Measurements from ENCODE around the gene PCDHA9.
"Not testable (repeated sequence)": the region's sequence is repeated elsewhere in the genome, so short reads cannot be mapped to it uniquely, and the experiment has no call there.

PCDHA9 gene, protein sequence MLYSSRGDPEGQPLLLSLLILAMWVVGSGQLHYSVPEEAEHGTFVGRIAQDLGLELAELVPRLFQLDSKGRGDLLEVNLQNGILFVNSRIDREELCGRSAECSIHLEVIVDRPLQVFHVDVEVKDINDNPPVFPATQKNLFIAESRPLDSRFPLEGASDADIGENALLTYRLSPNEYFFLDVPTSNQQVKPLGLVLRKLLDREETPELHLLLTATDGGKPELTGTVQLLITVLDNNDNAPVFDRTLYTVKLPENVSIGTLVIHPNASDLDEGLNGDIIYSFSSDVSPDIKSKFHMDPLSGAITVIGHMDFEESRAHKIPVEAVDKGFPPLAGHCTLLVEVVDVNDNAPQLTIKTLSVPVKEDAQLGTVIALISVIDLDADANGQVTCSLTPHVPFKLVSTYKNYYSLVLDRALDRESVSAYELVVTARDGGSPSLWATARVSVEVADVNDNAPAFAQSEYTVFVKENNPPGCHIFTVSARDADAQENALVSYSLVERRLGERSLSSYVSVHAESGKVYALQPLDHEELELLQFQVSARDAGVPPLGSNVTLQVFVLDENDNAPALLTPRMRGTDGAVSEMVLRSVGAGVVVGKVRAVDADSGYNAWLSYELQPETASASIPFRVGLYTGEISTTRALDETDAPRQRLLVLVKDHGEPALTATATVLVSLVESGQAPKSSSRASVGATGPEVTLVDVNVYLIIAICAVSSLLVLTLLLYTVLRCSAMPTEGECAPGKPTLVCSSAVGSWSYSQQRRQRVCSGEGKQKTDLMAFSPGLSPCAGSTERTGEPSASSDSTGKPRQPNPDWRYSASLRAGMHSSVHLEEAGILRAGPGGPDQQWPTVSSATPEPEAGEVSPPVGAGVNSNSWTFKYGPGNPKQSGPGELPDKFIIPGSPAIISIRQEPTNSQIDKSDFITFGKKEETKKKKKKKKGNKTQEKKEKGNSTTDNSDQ

DNA sequence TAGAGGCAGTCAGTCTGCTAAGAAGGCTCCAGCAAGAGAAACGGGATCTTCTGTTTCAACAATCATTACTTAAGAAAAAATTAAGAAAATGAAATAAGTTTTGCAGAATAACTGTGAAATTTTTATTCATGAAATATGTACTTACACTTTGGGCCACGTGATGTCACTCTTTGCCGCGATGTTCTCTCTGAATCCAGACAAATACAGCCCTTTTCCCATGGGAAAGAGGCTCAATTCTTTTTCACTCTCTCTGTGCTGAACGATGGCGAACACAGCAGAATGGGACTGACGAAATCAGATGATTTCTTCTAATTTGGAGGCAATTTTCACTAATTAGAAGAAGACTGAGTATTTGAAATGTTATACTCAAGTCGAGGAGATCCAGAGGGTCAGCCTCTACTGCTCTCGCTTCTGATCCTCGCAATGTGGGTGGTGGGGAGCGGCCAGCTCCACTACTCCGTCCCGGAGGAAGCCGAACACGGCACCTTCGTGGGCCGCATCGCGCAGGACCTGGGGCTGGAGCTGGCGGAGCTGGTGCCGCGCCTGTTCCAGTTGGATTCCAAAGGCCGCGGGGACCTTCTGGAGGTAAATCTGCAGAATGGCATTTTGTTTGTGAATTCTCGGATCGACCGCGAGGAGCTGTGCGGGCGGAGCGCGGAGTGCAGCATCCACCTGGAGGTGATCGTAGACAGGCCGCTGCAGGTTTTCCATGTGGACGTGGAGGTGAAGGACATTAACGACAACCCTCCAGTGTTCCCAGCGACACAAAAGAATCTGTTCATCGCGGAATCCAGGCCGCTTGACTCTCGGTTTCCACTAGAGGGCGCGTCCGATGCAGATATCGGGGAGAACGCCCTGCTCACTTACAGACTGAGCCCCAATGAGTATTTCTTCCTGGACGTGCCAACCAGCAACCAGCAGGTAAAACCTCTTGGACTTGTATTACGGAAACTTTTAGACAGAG is at the start of gene PCDHA9:
PCDHA9 (plus strand) TSS at position 244 of the 964 bp plus-strand sequence; CDS start at position 358, 114 bp downstream.
- H3K27me3 Mint-ChIP-seq, result peaks cover 15% of the 10 kb centered on the region
- not testable (repeated sequence) for H3K9me3 Mint-ChIP-seq, H3K4me3 Mint-ChIP-seq, H3K27ac Mint-ChIP-seq, H3K4me1 Mint-ChIP-seq, ATAC-seq, DNase-seq

DNA sequence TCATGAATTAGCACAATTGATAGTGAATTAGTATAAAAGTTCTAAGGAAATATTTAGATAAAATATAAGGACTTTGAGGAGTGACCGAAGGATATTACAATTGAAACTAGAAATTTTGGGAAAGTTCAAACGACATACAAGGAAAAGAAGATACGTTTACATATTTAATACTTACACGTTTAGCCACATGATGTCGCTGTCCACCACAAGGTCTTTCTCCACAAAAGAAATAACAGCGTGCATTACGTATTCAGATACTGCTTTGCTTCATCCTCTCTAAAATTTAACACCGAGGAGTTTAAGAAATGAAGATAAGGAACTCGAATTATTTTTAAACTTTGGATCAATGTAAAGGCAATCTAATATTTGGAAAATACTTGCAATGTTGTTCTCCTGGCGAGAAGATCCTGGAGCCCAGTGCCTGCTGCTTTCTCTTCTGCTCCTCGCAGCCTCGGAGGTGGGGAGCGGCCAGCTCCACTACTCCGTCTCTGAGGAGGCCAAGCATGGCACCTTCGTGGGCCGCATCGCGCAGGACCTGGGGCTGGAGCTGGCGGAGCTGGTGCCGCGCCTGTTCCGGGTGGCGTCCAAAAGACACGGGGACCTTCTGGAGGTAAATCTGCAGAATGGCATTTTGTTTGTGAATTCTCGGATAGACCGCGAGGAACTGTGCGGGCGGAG is 47.2 kb upstream of the PCDHA9 start, which contains the start of gene PCDHA3:
PCDHA3 (plus strand) TSS at position 242 of the 678 bp plus-strand sequence.
- H3K27ac Mint-ChIP-seq, result no peak within 1 kb of the TSS
- DNase-seq (no peak), ATAC-seq (no peak)
- H3K27me3 Mint-ChIP-seq, result peaks cover 9% of the 10 kb centered on the region
- no peak within 1 kb of the TSS for H3K4me3 Mint-ChIP-seq
- H3K9me3 Mint-ChIP-seq, result peaks cover 13 to 14% of the 10 kb centered on the region in 2 donors
- no peaks in the 10 kb centered on the region for H3K4me1 Mint-ChIP-seq

DNA sequence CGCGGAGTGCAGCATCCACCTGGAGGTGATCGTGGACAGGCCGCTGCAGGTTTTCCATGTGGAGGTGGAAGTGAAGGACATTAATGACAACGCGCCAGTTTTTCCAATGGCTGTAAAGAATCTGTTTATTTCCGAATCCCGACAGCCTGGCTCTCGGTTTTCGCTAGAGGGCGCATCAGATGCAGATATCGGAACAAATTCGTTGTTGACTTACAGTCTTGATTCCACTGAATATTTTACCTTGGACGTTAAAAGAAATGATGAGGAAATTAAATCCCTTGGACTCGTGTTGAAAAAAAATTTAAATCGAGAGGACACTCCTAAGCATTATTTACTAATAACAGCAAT is 46.7 kb upstream of the PCDHA9 start:
- ATAC-seq, result no peak
- Mint-ChIP-seq H3K27ac (no peak overlapping the region), H3K4me3 (no peak overlapping the region), H3K27me3 (peaks cover 9% of the 10 kb centered on the region), H3K4me1 (no peaks in the 10 kb centered on the region), H3K9me3 (peaks cover 13 to 14% of the 10 kb centered on the region in 2 donors)
- DNase-seq, result no peak

DNA sequence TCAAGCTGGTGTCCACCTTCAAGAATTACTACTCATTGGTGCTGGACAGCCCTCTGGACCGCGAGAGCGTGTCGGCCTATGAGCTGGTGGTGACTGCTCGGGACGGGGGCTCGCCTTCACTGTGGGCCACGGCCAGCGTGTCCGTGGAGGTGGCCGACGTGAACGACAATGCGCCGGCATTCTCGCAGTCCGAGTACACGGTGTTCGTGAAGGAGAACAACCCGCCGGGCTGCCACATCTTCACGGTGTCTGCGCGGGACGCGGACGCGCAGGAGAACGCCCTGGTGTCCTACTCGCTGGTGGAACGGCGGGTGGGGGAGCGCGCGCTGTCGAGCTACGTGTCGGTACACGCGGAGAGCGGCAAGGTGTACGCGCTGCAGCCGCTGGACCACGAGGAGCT is 45.8 kb upstream of the PCDHA9 start:
- ATAC-seq, H3K4me1 Mint-ChIP-seq, DNase-seq, H3K27me3 Mint-ChIP-seq, H3K27ac Mint-ChIP-seq, H3K4me3 Mint-ChIP-seq: not testable (repeated sequence)
- peaks cover 13 to 14% of the 10 kb centered on the region in 2 donors for H3K9me3 Mint-ChIP-seq

DNA sequence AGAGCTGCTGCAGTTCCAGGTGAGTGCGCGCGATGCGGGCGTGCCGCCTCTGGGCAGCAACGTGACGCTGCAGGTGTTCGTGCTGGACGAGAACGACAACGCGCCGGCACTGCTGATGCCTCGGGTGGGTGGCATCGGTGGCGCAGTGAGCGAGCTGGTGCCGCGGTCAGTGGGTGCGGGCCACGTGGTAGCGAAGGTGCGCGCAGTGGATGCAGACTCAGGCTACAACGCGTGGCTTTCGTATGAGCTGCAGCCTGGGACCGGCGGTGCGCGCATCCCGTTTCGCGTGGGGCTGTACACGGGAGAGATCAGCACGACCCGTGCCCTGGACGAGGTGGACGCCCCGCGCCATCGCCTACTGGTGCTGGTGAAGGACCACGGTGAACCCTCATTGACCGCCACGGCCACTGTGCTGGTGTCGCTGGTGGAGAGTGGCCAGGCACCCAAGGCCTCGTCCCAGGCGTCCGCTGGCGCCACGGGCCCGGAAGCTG is 45.4 kb upstream of the PCDHA9 start:
- DNase-seq (no peak), ATAC-seq (no peak)
- Mint-ChIP-seq H3K27ac (no peak overlapping the region), H3K4me3 (no peak overlapping the region), H3K27me3 (peaks cover 9% of the 10 kb centered on the region), H3K9me3 (peaks cover 13 to 14% of the 10 kb centered on the region in 2 donors), H3K4me1 (no peaks in the 10 kb centered on the region)

DNA sequence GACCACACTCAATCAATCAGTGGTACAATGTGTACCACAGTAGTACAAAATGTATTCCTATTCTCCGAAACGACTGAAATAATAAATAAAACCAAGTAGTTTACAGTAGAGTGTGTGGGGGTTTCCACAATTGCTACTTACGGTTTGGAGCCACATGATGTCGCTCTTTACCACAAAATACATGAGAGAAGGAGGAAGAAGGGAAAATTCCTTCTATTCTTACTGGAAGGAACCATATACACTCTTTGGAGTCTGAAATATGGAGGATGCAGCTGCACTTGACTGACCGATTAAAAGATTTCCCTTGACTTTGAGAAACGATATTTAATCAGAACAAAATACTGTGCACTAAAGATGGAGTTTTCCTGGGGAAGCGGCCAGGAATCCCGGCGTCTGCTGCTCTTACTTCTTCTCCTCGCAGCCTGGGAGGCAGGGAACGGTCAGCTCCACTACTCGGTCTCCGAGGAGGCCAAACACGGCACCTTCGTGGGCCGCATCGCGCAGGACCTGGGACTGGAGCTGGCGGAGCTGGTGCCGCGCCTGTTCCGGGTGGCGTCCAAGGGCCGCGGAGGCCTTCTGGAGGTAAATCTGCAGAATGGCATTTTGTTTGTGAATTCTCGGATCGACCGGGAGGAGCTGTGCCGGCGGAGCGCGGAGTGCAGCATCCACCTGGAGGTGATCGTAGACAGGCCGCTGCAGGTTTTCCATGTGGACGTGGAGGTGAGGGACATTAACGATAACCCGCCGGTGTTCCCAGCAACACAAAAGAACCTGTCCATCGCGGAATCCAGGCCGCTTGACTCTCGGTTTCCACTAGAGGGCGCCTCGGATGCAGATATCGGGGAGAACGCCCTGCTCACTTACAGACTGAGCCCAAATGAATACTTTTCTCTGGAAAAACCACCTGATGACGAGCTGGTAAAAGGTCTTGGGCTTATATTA is 41.1 kb upstream of the PCDHA9 start, which contains the start of gene PCDHA4:
PCDHA4 (plus strand) TSS at position 235 of the 942 bp plus-strand sequence.
- Mint-ChIP-seq H3K27me3 (peaks cover 9% of the 10 kb centered on the region), H3K9me3 (peaks cover 9 to 48% of the 10 kb centered on the region in 2 donors), H3K4me1 (no peaks in the 10 kb centered on the region), H3K4me3 (no peak within 1 kb of the TSS), H3K27ac (no peak within 1 kb of the TSS)
- ATAC-seq, result no peak
- DNase-seq, result no peak

DNA sequence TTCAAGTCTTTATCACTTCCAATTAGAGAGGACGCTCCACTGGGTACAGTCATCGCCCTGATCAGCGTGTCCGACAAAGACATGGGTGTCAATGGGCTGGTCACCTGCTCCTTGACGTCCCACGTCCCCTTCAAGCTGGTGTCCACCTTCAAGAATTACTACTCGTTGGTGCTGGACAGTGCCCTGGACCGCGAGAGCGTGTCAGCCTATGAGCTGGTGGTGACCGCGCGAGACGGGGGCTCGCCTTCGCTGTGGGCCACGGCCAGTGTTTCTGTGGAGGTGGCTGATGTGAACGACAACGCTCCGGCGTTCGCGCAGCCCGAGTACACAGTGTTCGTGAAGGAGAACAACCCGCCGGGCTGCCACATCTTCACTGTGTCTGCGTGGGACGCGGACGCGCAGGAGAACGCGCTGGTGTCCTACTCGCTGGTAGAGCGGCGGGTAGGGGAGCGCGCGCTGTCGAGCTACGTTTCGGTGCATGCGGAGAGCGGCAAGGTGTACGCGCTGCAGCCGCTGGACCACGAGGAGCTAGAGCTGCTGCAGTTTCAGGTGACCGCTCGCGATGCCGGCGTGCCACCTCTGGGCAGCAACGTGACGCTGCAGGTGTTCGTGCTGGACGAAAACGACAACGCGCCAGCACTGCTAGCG is 39.8 kb upstream of the PCDHA9 start:
- not testable (repeated sequence) for H3K4me1 Mint-ChIP-seq, DNase-seq, ATAC-seq, H3K27me3 Mint-ChIP-seq, H3K4me3 Mint-ChIP-seq, H3K27ac Mint-ChIP-seq
- peaks cover 14 to 48% of the 10 kb centered on the region in 2 donors for H3K9me3 Mint-ChIP-seq

DNA sequence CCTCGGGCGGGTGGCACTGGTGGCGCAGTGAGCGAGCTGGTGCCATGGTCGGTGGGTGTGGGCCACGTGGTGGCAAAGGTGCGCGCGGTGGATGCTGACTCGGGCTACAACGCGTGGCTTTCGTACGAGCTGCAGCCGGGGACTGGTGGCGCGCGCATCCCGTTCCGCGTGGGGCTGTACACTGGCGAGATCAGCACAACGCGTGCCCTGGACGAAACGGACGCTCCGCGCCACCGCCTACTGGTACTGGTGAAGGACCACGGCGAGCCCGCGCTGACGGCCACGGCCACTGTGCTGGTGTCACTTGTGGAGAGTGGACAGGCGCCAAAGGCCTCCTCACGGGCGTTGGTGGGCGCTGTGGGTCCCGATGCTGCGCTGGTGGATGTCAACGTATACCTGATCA is 39.3 kb upstream of the PCDHA9 start:
- H3K9me3 Mint-ChIP-seq, result peaks cover 15 to 45% of the 10 kb centered on the region in 2 donors
- no peak for DNase-seq
- ATAC-seq, result no peak
- H3K4me1 Mint-ChIP-seq, result no peaks in the 10 kb centered on the region
- H3K27me3 Mint-ChIP-seq, result peaks cover 9% of the 10 kb centered on the region
- no peak overlapping the region for H3K27ac Mint-ChIP-seq
- H3K4me3 Mint-ChIP-seq, result no peak overlapping the region

DNA sequence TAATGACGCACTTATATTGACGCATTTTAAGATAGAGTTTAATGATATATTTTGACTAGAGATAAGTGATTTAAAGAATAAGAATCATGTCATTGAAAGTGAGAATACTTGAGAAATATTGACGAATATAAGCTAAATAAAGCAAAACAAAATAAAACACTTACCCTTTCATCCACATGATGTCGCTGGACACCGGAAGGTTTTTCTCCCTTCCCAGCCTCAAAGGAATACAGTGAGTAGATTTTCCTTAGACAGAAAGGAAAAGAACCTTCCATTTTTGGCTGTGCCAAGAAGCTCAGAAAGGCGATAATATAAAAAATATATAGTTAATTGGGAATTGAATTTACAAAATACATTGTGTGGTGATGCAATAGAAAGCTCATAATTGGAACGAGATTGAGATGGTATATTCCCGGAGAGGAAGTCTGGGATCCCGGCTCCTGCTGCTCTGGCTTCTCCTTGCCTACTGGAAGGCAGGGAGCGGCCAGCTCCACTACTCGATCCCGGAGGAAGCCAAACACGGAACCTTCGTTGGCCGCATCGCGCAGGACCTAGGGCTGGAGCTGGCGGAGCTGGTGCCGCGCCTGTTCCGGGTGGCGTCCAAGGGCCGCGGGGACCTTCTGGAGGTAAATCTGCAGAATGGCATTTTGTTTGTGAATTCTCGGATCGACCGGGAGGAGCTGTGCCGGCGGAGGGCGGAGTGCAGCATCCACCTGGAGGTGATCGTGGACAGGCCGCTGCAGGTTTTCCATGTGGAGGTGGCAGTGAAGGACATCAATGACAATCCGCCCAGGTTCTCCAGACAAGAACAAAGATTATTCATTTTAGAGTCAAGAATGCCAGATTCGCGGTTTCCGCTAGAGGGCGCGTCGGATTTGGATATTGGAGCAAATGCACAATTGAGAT is 26.6 kb upstream of the PCDHA9 start, which contains the start of gene PCDHA5:
PCDHA5 (plus strand) TSS at position 239 of the 906 bp plus-strand sequence.
- no peaks in the 10 kb centered on the region for H3K4me1 Mint-ChIP-seq
- no peak within 1 kb of the TSS for H3K4me3 Mint-ChIP-seq
- DNase-seq, result no peak
- peaks cover 0 to 7% of the 10 kb centered on the region in 2 donors for H3K9me3 Mint-ChIP-seq
- H3K27ac Mint-ChIP-seq, result no peak within 1 kb of the TSS
- no peak for ATAC-seq
- H3K27me3 Mint-ChIP-seq, result peaks cover 6% of the 10 kb centered on the region

DNA sequence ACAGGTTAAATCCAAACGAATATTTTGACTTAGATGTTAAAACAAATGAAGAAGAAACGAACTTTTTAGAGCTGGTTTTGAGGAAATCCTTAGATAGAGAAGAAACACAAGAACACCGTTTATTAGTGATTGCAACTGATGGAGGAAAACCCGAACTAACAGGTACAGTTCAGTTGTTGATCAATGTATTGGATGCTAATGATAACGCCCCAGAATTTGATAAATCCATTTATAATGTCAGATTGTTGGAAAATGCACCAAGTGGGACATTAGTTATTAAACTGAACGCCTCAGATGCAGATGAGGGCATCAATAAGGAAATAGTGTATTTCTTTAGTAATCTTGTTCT is 25.9 kb upstream of the PCDHA9 start:
- DNase-seq (no peak), ATAC-seq (no peak)
- H3K9me3 Mint-ChIP-seq, result peaks cover 0 to 10% of the 10 kb centered on the region in 2 donors
- H3K27ac Mint-ChIP-seq, result no peak overlapping the region
- H3K27me3 Mint-ChIP-seq, result peaks cover 7% of the 10 kb centered on the region
- H3K4me3 Mint-ChIP-seq, result no peak overlapping the region
- no peaks in the 10 kb centered on the region for H3K4me1 Mint-ChIP-seq

DNA sequence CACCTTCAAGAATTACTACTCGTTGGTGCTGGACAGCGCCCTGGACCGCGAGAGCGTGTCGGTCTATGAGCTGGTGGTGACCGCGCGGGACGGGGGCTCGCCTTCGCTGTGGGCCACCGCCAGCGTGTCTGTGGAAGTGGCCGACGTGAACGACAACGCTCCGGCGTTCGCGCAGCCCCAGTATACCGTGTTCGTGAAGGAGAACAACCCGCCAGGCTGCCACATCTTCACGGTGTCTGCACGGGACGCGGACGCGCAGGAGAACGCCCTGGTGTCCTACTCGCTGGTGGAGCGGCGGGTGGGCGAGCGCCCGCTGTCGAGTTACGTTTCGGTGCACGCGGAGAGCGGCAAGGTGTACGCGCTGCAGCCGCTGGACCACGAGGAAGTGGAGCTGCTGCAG is 25.2 kb upstream of the PCDHA9 start:
- peaks cover 12% of the 10 kb centered on the region for H3K27me3 Mint-ChIP-seq
- H3K4me3 Mint-ChIP-seq, H3K9me3 Mint-ChIP-seq, DNase-seq, ATAC-seq, H3K4me1 Mint-ChIP-seq, H3K27ac Mint-ChIP-seq: not testable (repeated sequence)

DNA sequence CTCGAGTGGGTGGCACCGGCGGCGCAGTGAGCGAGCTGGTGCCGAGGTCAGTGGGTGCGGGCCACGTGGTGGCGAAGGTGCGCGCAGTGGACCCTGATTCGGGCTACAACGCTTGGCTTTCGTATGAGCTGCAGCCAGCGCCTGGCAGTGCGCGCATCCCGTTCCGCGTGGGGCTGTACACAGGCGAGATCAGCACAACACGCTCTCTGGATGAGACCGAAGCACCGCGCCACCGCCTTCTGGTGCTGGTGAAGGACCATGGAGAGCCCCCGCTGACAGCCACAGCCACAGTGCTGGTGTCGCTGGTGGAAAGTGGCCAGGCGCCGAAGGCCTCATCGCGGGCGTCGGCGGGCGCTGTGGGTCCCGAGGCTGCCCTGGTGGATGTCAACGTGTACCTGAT is 24.7 kb upstream of the PCDHA9 start:
- ATAC-seq, result no peak
- Mint-ChIP-seq H3K27ac (no peak overlapping the region), H3K4me3 (no peak overlapping the region), H3K27me3 (peaks cover 18% of the 10 kb centered on the region), H3K4me1 (no peaks in the 10 kb centered on the region), H3K9me3 (peaks cover 8 to 10% of the 10 kb centered on the region in 2 donors)
- no peak for DNase-seq
